ENCODE measurements around the gene CDH13.

Gene CDH13

DNA sequence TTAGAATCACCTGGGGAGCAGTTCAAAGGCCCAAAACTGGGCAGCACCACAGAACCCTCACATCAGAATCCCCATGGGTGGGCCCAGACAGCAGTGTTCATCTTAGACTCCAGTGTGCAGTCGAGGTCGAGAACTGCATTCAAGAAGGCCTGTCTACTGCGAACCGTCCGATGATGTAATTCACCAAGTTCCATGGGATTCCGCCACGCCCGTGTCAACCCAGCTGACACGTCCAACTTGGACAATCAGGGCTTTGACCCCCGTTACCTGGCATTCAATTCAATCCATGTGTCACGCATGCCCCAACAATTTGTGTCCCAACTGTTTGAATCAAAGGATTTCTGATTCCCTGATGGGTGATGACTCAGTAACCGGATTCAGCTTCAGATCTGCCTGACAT lies 1190.3 kb downstream of the CDH13 start:
- H3K27ac ChIP-seq, result no peak overlapping the region
- no peak for TF ChIP-seq CTCF (IDR thresholded peaks at IDR 0.05)

DNA sequence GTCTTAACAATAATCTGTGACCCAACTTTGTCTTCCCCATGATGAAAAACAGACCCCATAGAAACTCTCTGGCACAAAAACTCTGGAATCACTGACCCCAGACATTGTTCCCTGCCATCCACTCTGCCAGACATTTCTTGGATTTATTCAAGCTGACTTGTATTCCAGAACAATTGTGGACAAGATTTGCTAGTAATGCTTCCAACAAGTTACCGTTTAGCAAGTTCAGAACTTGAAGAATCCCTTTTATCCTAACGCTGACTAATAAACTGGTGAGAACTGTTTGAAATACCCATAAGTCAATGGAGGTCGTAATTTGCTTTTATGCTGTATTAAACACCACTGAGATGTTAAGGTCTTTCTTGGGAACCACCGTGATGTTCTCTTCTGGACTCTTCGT lies 1191.5 kb downstream of the CDH13 start:
- no peak for TF ChIP-seq CTCF (IDR thresholded peaks at IDR 0.05)
- no peak for TF ChIP-seq ZFX (IDR thresholded peaks at IDR 0.05; ENCODE audit: borderline replicate concordance)
- no peak overlapping the region for H3K27ac ChIP-seq

DNA sequence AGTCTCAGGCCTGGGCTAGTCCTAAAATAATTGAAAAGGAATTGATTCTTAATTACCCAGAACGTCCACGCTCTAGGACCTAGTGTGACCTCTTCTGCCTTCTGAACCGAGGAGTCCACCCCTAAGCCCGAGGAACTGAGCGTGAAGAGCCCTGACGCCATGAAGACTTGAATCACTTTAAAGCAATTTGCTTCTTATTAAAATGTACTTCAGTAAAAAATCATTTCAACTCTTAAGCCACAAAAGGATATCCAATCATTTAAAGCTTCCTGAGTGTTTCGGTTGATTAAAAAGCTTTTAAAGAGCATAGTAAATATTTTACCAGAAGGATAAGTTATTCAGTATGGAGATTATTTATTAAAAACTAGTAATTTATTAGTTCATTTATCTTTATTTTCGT lies 1192.6 kb downstream of the CDH13 start:
- H3K27ac ChIP-seq, result no peak overlapping the region
- no peak for TF ChIP-seq ZFX (IDR thresholded peaks at IDR 0.05; ENCODE audit: borderline replicate concordance)
- no peak for TF ChIP-seq CTCF (IDR thresholded peaks at IDR 0.05)

DNA sequence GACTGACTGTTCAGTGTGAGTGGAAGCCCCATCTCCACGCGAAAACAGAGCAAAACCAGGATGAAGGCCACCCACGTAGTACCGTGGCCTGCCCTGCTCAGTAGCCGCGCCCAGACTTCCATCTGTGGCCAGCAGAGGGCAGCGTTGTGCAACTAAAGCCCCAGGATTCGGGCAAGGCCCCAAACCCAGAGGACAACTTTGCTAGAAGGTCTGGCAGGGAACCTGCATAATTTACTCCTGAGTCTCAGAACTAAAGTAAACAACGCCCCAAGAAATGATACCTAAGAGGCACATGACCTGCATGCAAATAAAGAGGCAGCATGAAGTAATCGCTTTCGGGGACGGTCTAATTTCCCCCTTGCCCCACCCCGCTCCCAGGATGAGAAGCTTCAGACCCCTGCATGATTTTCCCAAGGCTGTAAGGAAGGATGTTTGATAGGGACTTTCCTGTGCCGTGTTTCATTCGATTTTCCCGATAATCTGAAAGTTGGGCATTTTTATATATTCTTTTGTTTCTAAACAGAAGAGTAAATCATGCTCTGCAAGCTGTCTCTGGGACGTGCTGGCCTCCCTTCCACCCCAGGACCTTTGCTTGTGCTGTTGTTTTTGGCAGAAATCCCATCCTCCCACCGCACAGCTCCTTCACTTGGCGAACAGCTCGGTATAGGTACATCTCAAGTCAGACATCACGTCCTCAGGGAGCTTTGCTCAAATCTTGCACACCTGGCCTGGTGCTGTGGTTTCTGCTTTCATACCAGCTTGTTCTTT lies 1199.6 kb downstream of the CDH13 start:
- H3K27ac ChIP-seq, result no peak overlapping the region
- TF ChIP-seq CTCF (IDR thresholded peaks at IDR 0.05) (peak; percentile 89), ZFX (IDR thresholded peaks at IDR 0.05; ENCODE audit: borderline replicate concordance) (no peak)

- TF ChIP-seq CTCF (IDR thresholded peaks at IDR 0.05) (no peak), ZFX (IDR thresholded peaks at IDR 0.05; ENCODE audit: borderline replicate concordance) (no peak)
Observed at GRCh38 chr16:83830091-83830768, 1203.5 kb downstream of the CDH13 start.

GRCh38 chr16:83830769-83831455 lies 1204.1 kb downstream of the CDH13 start:
- H3K27ac ChIP-seq, result no peak overlapping the region
- TF ChIP-seq ZFX (IDR thresholded peaks at IDR 0.05; ENCODE audit: borderline replicate concordance), result no peak
- no peak for TF ChIP-seq CTCF (IDR thresholded peaks at IDR 0.05)

More at GRCh38 chr16:83830091-83830768, 1203.5 kb downstream of the CDH13 start:
- no peak overlapping the region for H3K27ac ChIP-seq
